HG02870 (cell line): ENCODE results near the gene SHB.

Source experiments
- ATAC-seq: cut with Tn5 transposase; IDR thresholded peaks from one replicate; pipeline ENCODE4 v1.9.1; 2021; ENCODE audit warnings: mild to moderate bottlenecking, moderate library complexity; ENCODE audit not compliant: unreplicated experiment

SHB gene

GRCh38 chr9:38026021-38026809 lies 42.8 kb downstream of the SHB start:
- ATAC-seq: no peak

GRCh38 chr9:38025166-38025565 lies 43.9 kb downstream of the SHB start:
- no peak for ATAC-seq

GRCh38 chr9:38024036-38024681 lies 44.9 kb downstream of the SHB start:
- no peak for ATAC-seq

- ATAC-seq: no peak
Measured at GRCh38 chr9:38023661-38024035, 45.4 kb downstream of the SHB start.

- no peak for ATAC-seq
Measured at GRCh38 chr9:38022995-38023394, 46.0 kb downstream of the SHB start.

GRCh38 chr9:38022203-38022895 lies 46.7 kb downstream of the SHB start:
- no peak for ATAC-seq

- ATAC-seq: no peak
Measured at GRCh38 chr9:38020151-38021076, 48.6 kb downstream of the SHB start.

GRCh38 chr9:38019731-38020130 lies 49.3 kb downstream of the SHB start:
- ATAC-seq: no peak

GRCh38 chr9:38018958-38019602 lies 49.9 kb downstream of the SHB start:
- no peak for ATAC-seq

GRCh38 chr9:38018241-38018957 lies 50.6 kb downstream of the SHB start:
- no peak for ATAC-seq

- no peak for ATAC-seq
Measured at GRCh38 chr9:38017885-38018186, 51.2 kb downstream of the SHB start.

GRCh38 chr9:38017149-38017884 lies 51.7 kb downstream of the SHB start:
- ATAC-seq: no peak

GRCh38 chr9:38016375-38017135 lies 52.5 kb downstream of the SHB start:
- ATAC-seq: no peak

- no peak for ATAC-seq
Measured at GRCh38 chr9:38015906-38016305, 53.1 kb downstream of the SHB start.

- no peak for ATAC-seq
Measured at GRCh38 chr9:38015266-38015665, 53.8 kb downstream of the SHB start.

GRCh38 chr9:38012767-38013450 lies 56.1 kb downstream of the SHB start:
- no peak for ATAC-seq

GRCh38 chr9:38011991-38012390 lies 57.0 kb downstream of the SHB start:
- no peak for ATAC-seq
